ENCODE data around the gene REM2. TPM values are rescaled to one million over a fixed set of nuclear protein-coding genes. Genes with fewer than 3 reads are reported as not detected.
"Not testable (repeated sequence)": the region's sequence is repeated elsewhere in the genome, so short reads cannot be mapped to it uniquely, and the experiment has no call there.

Gene REM2
- total RNA-seq, 1 experiment from 2014 or later: 0.26 TPM

DNA sequence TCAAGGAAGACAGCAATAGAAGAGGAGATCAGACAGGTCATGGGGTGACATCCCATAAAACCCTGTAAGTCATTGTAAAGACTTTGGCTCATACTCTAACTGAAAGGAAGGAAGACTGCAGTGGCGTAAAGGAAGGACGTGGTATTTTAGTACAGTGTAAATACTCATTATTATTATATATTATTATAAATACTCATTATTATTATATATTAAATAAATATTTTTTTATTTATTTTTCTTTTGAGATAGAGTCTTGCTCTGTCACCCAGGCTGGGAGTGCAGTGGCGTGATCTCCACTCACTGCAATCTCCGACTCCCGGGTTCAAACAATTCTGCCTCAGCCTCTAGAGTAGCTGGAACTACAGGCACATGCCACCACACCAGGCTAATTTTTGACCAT lies 26.6 kb upstream of the REM2 start:
- Mint-ChIP-seq H3K27ac (ENCODE audit: low read depth, unreplicated experiment) (no peak overlapping the region), H3K27me3 (ENCODE audit: insufficient read depth, unreplicated experiment) (no peaks in the 10 kb centered on the region), H3K36me3 (ENCODE audit: insufficient read depth, unreplicated experiment) (no peaks in the 10 kb centered on the region), H3K4me1 (ENCODE audit: insufficient read depth, unreplicated experiment) (peaks cover 8% of the 10 kb centered on the region), H3K9me3 (ENCODE audit: unreplicated experiment) (no peaks in the 10 kb centered on the region), H3K4me3 (ENCODE audit: unreplicated experiment) (no peak overlapping the region)
- CTCF ChIA-PET: interaction anchor here (0.6 to 11.5 kb wide), 12 partner anchors 11 to 300 kb away, joined by 3 to 330 read pairs (median 8); partner anchors contain the start of genes LRP10, MMP14 and MRPL52
- intact Hi-C loops (cut with micrococcal nuclease): loop anchor here (10.0 kb wide), 1 partner anchor 462 kb away; no protein-coding TSS in a partner anchor
- POLR2A ChIA-PET: interaction anchor here (1.1 to 3.2 kb wide), 2 partner anchors 14 to 19 kb away, joined by 4 to 17 read pairs; partner anchors contain the start of gene LRP10
- DNase-seq (ENCODE audit: unreplicated experiment): no peak
- no peak for TF ChIP-seq CTCF (IDR thresholded peaks at IDR 0.05; ENCODE audit: unreplicated experiment)
- BruUV-seq (replicated peaks): no TSS peak

DNA sequence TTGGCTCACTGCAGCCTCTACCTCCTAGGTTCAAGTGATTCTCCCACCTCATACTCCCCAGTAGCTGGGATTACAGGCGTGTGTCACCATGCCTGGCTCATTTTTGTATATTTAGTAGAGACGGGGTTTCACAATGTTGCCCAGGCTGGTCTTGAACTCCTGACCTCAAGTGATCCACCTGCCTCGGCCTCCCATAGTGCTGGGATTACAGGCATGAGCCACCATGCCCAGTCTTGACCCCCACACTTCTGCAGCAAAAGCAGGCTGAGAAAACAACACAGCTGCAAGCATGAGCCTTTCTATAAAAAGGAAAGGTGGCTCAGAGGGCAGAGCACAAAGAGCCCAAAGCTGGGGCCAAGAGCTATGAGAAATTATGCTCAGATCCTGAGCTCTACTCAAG lies 22.6 kb upstream of the REM2 start:
- CTCF ChIA-PET: interaction anchor here (0.7 to 3.9 kb wide), 8 partner anchors 11 to 304 kb away, joined by 3 to 19 read pairs (median 4); partner anchors contain the start of gene LRP10
- H3K9me3 Mint-ChIP-seq (ENCODE audit: unreplicated experiment); H3K27me3 Mint-ChIP-seq (ENCODE audit: insufficient read depth, unreplicated experiment); intact Hi-C loops (cut with micrococcal nuclease); H3K27ac Mint-ChIP-seq (ENCODE audit: low read depth, unreplicated experiment); H3K4me3 Mint-ChIP-seq (ENCODE audit: unreplicated experiment); H3K36me3 Mint-ChIP-seq (ENCODE audit: insufficient read depth, unreplicated experiment); H3K4me1 Mint-ChIP-seq (ENCODE audit: insufficient read depth, unreplicated experiment); BruUV-seq (replicated peaks); DNase-seq (ENCODE audit: unreplicated experiment): not testable (repeated sequence)
- POLR2A ChIA-PET: interaction anchor here (0.9 to 1.2 kb wide), 2 partner anchors 24 to 36 kb away, joined by 3 to 4 read pairs; partner anchors contain the start of gene MMP14

DNA sequence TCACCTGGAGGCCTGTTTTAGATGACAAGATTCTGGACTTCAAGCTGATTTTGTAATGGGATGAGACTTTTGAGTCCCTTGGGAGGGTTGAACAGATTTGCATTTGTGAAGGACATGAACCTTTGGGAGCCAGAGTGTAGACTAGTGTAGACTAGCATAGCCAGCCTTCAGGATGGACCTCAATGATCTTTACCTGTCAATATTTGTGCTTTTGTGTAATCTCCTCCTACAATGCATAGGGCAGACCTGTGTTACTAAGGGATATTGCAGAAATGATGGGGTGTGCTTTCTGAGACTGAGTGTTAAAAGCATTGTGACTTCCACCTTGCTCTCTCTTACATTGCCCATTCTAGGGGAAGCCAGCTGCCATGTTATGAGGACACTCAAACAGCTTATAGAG lies 21.4 kb upstream of the REM2 start:
- intact Hi-C loops (cut with micrococcal nuclease): no loop called here
- ChIA-PET CTCF (interaction anchor here (0.6 to 13.4 kb wide), 12 partner anchors 9 to 305 kb away, joined by 3 to 154 read pairs (median 4); partner anchors contain the start of gene MMP14), POLR2A (interaction anchor here (0.6 kb wide), 1 partner anchor 72 kb away, joined by 3 read pairs; no protein-coding TSS in a partner anchor)
- no peak for DNase-seq (ENCODE audit: unreplicated experiment)
- no peaks in the 10 kb centered on the region for H3K4me1 Mint-ChIP-seq (ENCODE audit: insufficient read depth, unreplicated experiment)
- no peaks in the 10 kb centered on the region for H3K36me3 Mint-ChIP-seq (ENCODE audit: insufficient read depth, unreplicated experiment)
- H3K9me3 Mint-ChIP-seq (ENCODE audit: unreplicated experiment): no peaks in the 10 kb centered on the region
- H3K4me3 Mint-ChIP-seq (ENCODE audit: unreplicated experiment): no peak overlapping the region
- BruUV-seq (replicated peaks): no TSS peak
- no peaks in the 10 kb centered on the region for H3K27me3 Mint-ChIP-seq (ENCODE audit: insufficient read depth, unreplicated experiment)
- no peak for TF ChIP-seq CTCF (IDR thresholded peaks at IDR 0.05; ENCODE audit: unreplicated experiment)
- no peak overlapping the region for H3K27ac Mint-ChIP-seq (ENCODE audit: low read depth, unreplicated experiment)

- TF ChIP-seq CTCF (IDR thresholded peaks at IDR 0.05; ENCODE audit: unreplicated experiment): no peak
- intact Hi-C loops (cut with micrococcal nuclease): loop anchor here (5.0 kb wide), 1 partner anchor 43 kb away; no protein-coding TSS in a partner anchor
- no peaks in the 10 kb centered on the region for H3K27me3 Mint-ChIP-seq (ENCODE audit: insufficient read depth, unreplicated experiment)
- no peak overlapping the region for H3K4me3 Mint-ChIP-seq (ENCODE audit: unreplicated experiment)
- DNase-seq (ENCODE audit: unreplicated experiment): no peak
- H3K36me3 Mint-ChIP-seq (ENCODE audit: insufficient read depth, unreplicated experiment): no peaks in the 10 kb centered on the region
- BruUV-seq (replicated peaks): no TSS peak
- no peaks in the 10 kb centered on the region for H3K4me1 Mint-ChIP-seq (ENCODE audit: insufficient read depth, unreplicated experiment)
- no peak overlapping the region for H3K27ac Mint-ChIP-seq (ENCODE audit: low read depth, unreplicated experiment)
- ChIA-PET CTCF (interaction anchor here (0.6 to 13.4 kb wide), 6 partner anchors 13 to 708 kb away, joined by 4 to 154 read pairs (median 4); no protein-coding TSS in a partner anchor), POLR2A (interaction anchor here (1.6 kb wide), 1 partner anchor 276 kb away, joined by 3 read pairs; the partner anchor contains the start of gene DAD1)
- H3K9me3 Mint-ChIP-seq (ENCODE audit: unreplicated experiment): no peaks in the 10 kb centered on the region
These were observed 18.0 kb upstream of the REM2 start for GRCh38 chr14:22864979-22865378.
